Gastroesophageal sphincter (tissue), 3 donors: ENCODE data around the gene BROX.

ENCODE experiments used
- CTCF ChIP-seq, 4 experiments: fragments of 200-600 bp in 2 of 4; fragments of 450-650 bp in 2 of 4; sonication (generic) in 1 of 4; IDR thresholded peaks; one replicate each; pipeline ENCODE4 v1.5.1; 2017 to 2019; ENCODE audit warnings: antibody characterized with exemption in 4 of 4, mild to moderate bottlenecking in 2 of 4, moderate library complexity in 2 of 4
- POLR2A ChIP-seq, 2 donors: fragments of 450-650 bp; IDR thresholded peaks; one replicate each; pipeline ENCODE4 v1.6.1; 2017; ENCODE audit warnings: antibody characterized with exemption in 2 of 2, mild to moderate bottlenecking in 2 of 2, moderate library complexity in 1 of 2

- no peak for TF ChIP-seq CTCF (IDR thresholded peaks at IDR 0.05)
- TF ChIP-seq POLR2A (IDR thresholded peaks at IDR 0.05) = no peak
Measured at GRCh38 chr1:222767152-222767571, 54.8 kb downstream of the BROX start.
